Stomach smooth muscle (tissue), 2 donors: ENCODE measurements around the gene RHBDL3.
"Not testable (repeated sequence)": the region's sequence is repeated elsewhere in the genome, so short reads cannot be mapped to it uniquely, and the experiment has no call there.

Experiments used
- H3K27ac ChIP-seq: one replicate; pipeline ENCODE4 v1.7.0; 2013; ENCODE audit warnings: mild to moderate bottlenecking, low read length, inconsistent platforms
- H3K27me3 ChIP-seq, 2 donors: one replicate each; pipeline ENCODE4 v1.7.0; 2013; ENCODE audit warnings: low read length in 2 of 2; ENCODE audit not compliant: insufficient read depth in 2 of 2, control insufficient read depth in 1 of 2
- H3K36me3 ChIP-seq, 2 donors: one replicate each; pipeline ENCODE4 v1.7.0; 2013; ENCODE audit warnings: low read length in 2 of 2; ENCODE audit not compliant: control insufficient read depth in 2 of 2, insufficient read depth in 2 of 2
- H3K4me1 ChIP-seq: one replicate; pipeline ENCODE4 v1.7.0; 2013; ENCODE audit warnings: low read length; ENCODE audit not compliant: control insufficient read depth, insufficient read depth
- H3K4me3 ChIP-seq, 2 donors: one replicate each; pipeline ENCODE4 v1.7.0; 2013; ENCODE audit warnings: low read length in 2 of 2
- H3K9ac ChIP-seq, 2 donors: one replicate each; pipeline ENCODE4 v1.7.0; 2013; ENCODE audit warnings: low read length in 2 of 2, mild to moderate bottlenecking in 1 of 2
- H3K9me3 ChIP-seq, 2 donors: one replicate each; pipeline ENCODE4 v1.7.0; 2013; ENCODE audit warnings: low read length in 2 of 2; ENCODE audit not compliant: control insufficient read depth in 2 of 2
- donor health status: healthy.
- donor health status: Pancreatic carcinoma.

RHBDL3 gene

DNA sequence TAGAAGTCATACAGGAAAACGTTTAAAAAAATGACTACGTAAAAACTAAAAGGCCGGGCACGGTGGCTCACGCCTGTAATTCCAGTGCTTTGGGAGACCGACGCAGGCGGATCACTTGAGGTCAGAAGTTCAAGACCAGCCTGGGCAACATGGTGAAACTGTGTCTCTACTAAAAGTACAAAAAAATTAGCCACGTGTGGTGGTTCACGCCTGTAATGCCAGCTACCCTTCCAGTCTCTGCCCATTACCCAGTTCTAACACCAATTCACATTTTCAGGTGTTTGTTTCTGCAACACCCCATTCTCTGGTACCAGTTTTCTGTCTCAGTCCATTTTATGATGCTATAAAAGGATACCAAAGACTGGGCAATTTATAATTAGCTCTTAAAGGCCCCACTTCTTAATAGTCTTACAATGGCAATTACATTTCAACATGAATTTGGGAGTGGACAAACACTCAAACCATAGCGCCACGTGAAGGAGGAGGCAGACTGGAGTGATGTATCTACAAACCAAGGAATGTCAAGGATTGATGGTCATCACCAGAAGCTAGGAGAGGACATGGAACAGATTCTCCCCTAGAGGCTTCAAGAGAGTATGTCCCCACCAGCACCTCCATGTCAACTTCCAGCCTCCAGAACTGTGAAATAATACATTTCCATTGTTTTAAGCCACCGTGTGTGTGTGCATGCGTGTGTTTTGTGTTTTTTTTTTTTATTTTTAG, 77.1 kb downstream of the RHBDL3 start:
- H3K36me3 ChIP-seq: peaks cover 0 to 3% of the 10 kb centered on the region in 2 donors
- peak overlapping the region; percentile 75 for H3K27ac ChIP-seq
- H3K4me1 ChIP-seq: peaks cover 14% of the 10 kb centered on the region
- no peaks in the 10 kb centered on the region for H3K9me3 ChIP-seq
- H3K4me3 ChIP-seq: peak overlapping the region; percentile 79 to 85
- H3K9ac ChIP-seq: peak overlapping the region; percentile 81 to 88
- H3K27me3 ChIP-seq: no peaks in the 10 kb centered on the region

DNA sequence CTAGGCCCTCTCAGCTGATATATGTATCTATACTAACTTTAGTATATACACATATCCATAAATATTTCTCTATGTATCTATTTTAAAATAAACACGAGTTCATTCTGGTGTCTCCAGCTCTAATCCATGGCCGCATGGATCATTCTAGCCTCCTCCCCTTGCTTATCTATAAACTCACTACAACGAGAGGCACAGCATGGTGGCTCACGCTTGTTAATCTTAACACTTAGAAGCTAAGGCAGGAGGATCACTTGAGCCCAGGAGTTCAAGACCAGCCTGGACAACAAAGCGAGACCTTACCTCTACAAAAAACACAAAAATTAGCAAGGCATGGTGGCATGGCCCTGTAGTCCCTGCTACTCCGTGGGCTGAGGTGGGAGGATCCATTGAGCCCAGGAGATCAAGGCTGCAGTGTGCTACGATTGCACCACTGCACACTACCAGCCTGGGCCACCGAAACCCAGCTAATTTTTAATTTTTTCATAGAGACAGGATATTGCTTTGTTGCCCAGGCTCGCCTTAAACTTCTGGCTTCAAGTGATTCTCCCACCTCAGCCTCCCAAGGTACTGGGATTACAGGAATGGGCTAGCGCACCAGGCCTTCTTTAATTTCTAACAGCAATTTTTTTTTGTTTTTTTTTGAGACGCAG, 80.4 kb downstream of the RHBDL3 start:
- Histone ChIP-seq H3K9me3 (no peaks in the 10 kb centered on the region), H3K4me3 (no peak overlapping the region), H3K27me3 (no peaks in the 10 kb centered on the region), H3K27ac (no peak overlapping the region), H3K9ac (no peak overlapping the region), H3K36me3 (no peaks in the 10 kb centered on the region), H3K4me1 (peaks cover 15% of the 10 kb centered on the region)

DNA sequence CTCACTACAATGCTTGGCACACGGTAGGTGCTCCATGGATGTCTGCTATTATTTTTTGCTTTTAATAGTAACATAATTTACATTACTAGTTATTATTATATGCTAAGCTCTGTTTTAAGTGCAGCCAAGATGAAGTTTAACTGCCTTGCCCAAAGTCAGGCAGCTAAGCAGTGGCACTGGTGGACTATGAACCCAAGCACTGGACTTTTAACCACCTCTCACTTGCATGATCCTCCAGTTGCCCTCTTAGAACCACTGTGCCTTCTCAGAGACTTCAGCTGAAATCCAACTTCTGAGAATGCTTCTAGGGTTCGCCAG, 82.8 kb downstream of the RHBDL3 start:
- Histone ChIP-seq H3K4me3 (no peak overlapping the region), H3K27ac (no peak overlapping the region), H3K4me1 (peaks cover 11% of the 10 kb centered on the region)

DNA sequence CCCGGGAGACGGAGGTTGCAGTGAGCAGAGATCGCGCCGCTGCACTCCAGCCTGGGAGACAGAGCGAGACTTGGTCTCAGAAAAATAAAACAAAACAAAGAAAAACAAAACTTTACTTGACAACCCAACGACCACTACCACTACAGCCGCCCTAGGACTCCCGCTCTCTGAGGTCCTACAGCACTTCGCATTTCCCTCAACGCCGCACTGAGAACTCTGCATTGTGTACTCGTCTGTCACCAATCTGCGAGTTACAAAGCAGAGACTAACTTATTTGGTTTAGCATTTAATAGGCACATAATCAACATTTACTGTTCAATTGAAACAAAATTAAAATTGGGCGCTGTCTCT, 83.8 kb downstream of the RHBDL3 start:
- peak overlapping the region; percentile 96 to 100 for H3K4me3 ChIP-seq
- no peaks in the 10 kb centered on the region for H3K9me3 ChIP-seq
- H3K27ac ChIP-seq: peak overlapping the region; percentile 96
- H3K27me3 ChIP-seq: no peaks in the 10 kb centered on the region
- H3K36me3 ChIP-seq: peaks cover 0 to 4% of the 10 kb centered on the region in 2 donors
- H3K9ac ChIP-seq: peak overlapping the region; percentile 100
- peaks cover 16% of the 10 kb centered on the region for H3K4me1 ChIP-seq

More for the DNA sequence above, 82.8 kb downstream of the RHBDL3 start:
- Histone ChIP-seq H3K27me3 (no peaks in the 10 kb centered on the region), H3K36me3 (no peaks in the 10 kb centered on the region), H3K9ac (no peak overlapping the region), H3K9me3 (no peaks in the 10 kb centered on the region)

DNA sequence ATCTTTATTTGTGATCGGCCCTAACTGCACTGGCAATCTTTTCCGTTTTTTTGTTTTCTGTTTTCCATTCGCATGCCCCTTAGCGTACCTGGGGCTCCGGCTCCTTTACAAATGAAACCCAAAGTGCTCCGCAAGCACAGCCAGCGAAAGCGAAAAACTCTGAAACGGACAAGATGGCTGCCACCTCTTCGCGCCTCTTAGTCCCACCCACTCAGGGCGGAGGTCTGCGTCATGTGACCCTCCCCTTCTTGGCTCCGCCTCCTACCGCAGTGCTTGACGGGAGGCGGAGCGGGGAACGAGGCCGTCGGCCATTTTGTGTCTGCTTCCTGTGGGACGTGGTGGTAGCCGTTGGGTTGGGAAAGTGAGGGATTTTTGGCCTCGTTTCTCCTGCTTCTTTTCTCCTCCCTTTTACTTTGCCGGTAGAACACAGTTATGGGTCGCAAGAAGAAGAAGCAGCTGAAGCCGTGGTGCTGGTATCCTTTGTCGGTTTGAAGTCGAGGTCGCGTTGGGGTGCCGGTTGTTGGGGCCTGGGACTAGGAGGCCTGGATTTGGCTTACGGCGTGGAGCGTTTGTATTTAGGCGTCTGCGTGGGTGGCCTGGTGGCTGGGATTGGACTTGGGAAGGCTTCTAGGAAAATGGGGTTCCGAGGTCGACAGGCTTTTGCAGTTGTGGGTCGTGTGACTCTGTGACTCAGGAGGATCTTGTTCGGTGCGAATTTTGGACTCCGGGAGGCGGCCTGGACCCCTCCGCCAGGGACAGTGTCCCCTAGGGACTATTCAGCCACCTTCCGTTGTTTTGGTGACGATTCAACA, 84.4 kb downstream of the RHBDL3 start, which contains the start of gene ZNF207:
Gene ZNF207, plus strand, starts transcription at position 304 of the 812 bp plus-strand sequence. Its CDS starts 129 bp downstream, at position 433.
- no peaks in the 10 kb centered on the region for H3K9me3 ChIP-seq
- H3K36me3 ChIP-seq: peaks cover 3 to 8% of the 10 kb centered on the region in 2 donors
- peak within 1 kb of the TSS; percentile 96 for H3K27ac ChIP-seq
- no peaks in the 10 kb centered on the region for H3K27me3 ChIP-seq
- H3K4me1 ChIP-seq: peaks cover 18% of the 10 kb centered on the region
- H3K4me3 ChIP-seq: peak within 1 kb of the TSS; percentile 96 to 100
- H3K9ac ChIP-seq: peak within 1 kb of the TSS; percentile 100

DNA sequence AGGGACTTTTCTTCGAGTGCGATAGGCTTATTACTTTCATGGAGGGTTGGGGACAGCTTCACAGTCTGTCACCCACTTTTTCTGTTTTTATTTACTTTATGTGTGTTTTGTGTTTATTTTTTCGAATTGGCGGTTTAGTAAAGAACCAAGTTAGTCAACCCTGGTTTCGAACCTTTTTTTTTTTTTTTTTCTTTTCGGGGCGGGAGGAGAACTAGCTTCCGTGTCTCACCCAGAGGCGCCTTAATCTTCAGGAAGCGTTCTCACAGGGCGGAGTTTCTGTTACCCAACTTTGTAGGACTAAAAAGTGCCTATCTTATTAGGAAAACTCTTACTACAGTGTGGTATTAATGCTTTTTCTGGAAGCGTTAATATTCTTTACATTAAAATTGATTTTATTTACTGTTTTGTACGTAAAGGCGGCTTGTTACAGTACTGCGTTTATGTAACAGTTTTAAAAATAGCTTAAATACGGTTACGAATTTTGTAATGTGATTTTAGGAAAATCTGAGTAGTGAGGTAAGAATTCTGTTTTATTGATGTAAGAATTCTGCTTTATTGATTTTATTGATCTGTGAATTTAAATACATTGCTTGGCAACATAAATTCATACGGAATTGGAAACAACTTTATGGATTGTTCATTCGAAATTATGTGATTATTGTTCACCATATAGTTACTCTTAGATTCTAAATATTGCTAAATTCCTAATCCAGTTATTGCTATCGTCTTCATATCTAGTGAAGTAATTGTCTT, 85.2 kb downstream of the RHBDL3 start:
- peaks cover 4 to 10% of the 10 kb centered on the region in 2 donors for H3K36me3 ChIP-seq
- peaks cover 25% of the 10 kb centered on the region for H3K4me1 ChIP-seq
- H3K4me3 ChIP-seq: peak overlapping the region; percentile 96 to 100
- peak overlapping the region; percentile 100 for H3K9ac ChIP-seq
- peak overlapping the region; percentile 96 for H3K27ac ChIP-seq
- H3K27me3 ChIP-seq: no peaks in the 10 kb centered on the region
- no peaks in the 10 kb centered on the region for H3K9me3 ChIP-seq

DNA sequence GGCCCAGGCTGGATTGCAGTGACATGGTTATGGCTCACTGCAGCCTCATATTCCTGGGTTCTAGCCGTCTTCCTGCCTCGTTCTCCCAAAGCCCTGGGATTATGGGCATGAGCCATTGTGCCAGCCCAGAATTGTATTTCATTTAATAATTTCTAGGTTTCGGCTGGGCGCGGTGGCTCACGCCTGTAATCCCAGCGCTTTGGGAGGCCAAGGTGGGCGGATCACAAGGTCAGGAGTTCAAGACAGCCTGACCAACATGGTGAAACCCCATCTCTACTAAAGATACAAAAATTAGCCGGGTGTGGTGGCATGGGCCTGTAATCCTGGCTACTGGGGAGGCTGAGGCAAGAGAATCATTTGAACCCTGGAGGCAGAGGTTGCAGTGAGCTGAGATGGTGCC, 87.1 kb downstream of the RHBDL3 start:
- not testable (repeated sequence) for H3K9ac ChIP-seq, H3K27me3 ChIP-seq, H3K27ac ChIP-seq, H3K9me3 ChIP-seq
- Histone ChIP-seq H3K36me3 (peaks cover 4 to 14% of the 10 kb centered on the region in 2 donors), H3K4me1 (peaks cover 29% of the 10 kb centered on the region), H3K4me3 (peak overlapping the region; percentile 96 to 100)

DNA sequence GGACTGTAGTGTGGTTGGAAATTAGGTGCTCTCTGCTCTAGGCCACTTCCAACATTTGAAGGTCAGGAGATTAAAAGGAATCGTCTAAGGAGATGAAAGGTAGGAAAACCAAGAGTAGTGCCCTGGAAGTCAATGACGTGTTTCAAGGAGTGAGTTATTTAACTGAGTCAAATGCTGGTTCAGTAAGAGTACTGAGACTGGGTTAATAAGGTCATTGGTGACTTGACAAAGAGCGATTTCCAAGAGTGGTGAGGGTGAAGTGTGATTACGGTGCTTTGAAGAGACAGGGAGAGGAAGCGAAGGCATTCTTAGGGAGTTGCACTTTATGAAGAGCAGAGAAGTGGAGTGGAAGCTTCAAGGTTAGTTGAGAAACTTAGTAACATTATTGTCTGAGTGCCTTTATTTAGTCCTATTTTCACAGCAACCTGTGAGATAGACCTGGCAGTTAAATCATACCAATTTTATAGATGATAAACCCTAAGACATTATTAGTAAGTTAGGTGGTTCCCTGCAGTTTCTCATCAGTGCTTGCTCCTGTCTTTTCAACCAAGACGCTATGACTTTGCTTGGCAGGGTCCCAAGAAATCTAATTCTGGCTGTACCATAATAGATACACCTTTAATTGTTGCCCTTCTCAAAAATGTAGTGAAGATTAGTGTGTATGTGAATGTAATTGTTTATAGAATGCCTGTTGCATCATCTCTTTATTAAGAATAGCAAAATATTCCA, 90.2 kb downstream of the RHBDL3 start:
- no peak overlapping the region for H3K9ac ChIP-seq
- peaks cover 27% of the 10 kb centered on the region for H3K4me1 ChIP-seq
- H3K9me3 ChIP-seq: no peaks in the 10 kb centered on the region
- peaks cover 14 to 32% of the 10 kb centered on the region in 2 donors for H3K36me3 ChIP-seq
- no peak overlapping the region for H3K27ac ChIP-seq
- H3K4me3 ChIP-seq: no peak overlapping the region
- no peaks in the 10 kb centered on the region for H3K27me3 ChIP-seq

DNA sequence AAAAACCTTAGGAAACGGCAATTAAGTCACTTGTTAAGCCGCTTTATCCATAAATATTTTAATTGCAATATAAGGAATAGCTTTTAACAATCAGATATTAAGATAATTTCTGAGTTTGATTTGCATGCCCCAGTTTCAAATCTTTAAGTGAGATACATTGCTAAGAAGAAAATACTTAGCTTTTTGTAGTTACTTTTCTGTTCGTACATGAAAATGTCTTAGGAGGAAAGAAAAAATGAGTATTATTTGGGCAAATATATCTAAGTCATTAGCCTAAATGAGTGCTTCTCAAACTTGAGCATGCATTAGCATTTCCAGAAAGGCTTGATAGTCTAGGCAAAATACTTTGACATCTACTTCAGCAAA, 90.7 kb downstream of the RHBDL3 start:
- Histone ChIP-seq H3K9ac (no peak overlapping the region), H3K4me1 (peaks cover 27% of the 10 kb centered on the region), H3K9me3 (no peaks in the 10 kb centered on the region), H3K36me3 (peaks cover 16 to 37% of the 10 kb centered on the region in 2 donors), H3K4me3 (no peak overlapping the region), H3K27ac (no peak overlapping the region), H3K27me3 (no peaks in the 10 kb centered on the region)

DNA sequence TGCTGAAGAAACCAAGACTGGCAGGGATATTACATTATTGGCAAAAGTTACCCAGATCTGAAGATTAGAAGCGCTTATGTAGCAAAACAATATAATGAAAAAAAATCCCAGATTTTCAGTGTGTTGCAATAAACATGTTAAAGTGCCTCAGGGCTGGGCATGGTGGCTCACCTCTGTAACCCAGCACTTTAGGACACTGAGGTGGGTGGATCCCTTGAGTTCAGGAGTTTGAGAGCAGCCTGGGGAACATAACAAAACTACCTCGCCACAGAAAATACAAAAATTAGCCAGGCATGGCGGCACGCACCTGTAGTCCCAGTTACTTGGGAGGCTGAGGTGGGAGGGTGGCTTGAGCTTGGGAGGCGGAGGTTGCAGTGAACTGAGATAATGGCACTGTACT, 91.1 kb downstream of the RHBDL3 start:
- peaks cover 20 to 37% of the 10 kb centered on the region in 2 donors for H3K36me3 ChIP-seq
- no peaks in the 10 kb centered on the region for H3K9me3 ChIP-seq
- H3K9ac ChIP-seq: no peak overlapping the region
- peaks cover 27% of the 10 kb centered on the region for H3K4me1 ChIP-seq
- H3K4me3 ChIP-seq: no peak overlapping the region
- H3K27me3 ChIP-seq: no peaks in the 10 kb centered on the region
- no peak overlapping the region for H3K27ac ChIP-seq
